Effector memory CD4-positive, alpha-beta T cell (primary cell): ENCODE data around the gene ARHGAP42.

Source experiments
- DNase-seq, 3 donors: peaks; one replicate each; pipeline ENCODE4 v3.0.0-alpha.2; 2020
- H3K27ac ChIP-seq: 2 replicates; pipeline ENCODE4 v1.7.0; 2013; ENCODE audit warnings: mild to moderate bottlenecking, low read length, moderate library complexity; ENCODE audit not compliant: insufficient read depth, poor library complexity, severe bottlenecking
- H3K27me3 ChIP-seq: replicated peaks from 2 replicates; pipeline ENCODE4 v1.7.0; 2013; ENCODE audit warnings: mild to moderate bottlenecking, low read length; ENCODE audit not compliant: insufficient read depth, control insufficient read depth, poor library complexity, severe bottlenecking
- H3K36me3 ChIP-seq: 2 replicates; pipeline ENCODE4 v1.7.0; 2013; ENCODE audit warnings: mild to moderate bottlenecking, low read length, moderate library complexity; ENCODE audit not compliant: control insufficient read depth, insufficient read depth
- H3K4me1 ChIP-seq: 2 replicates; pipeline ENCODE4 v1.7.0; 2013; ENCODE audit warnings: low read length, mild to moderate bottlenecking; ENCODE audit not compliant: control insufficient read depth, insufficient read depth, poor library complexity, severe bottlenecking
- H3K4me3 ChIP-seq: 2 replicates; pipeline ENCODE4 v1.7.0; 2013; ENCODE audit warnings: low read length, low read depth, mild to moderate bottlenecking; ENCODE audit not compliant: insufficient read depth, poor library complexity, severe bottlenecking
- H3K9me3 ChIP-seq: 2 replicates; pipeline ENCODE4 v1.7.0; 2013; ENCODE audit warnings: mild to moderate bottlenecking, low read length, moderate library complexity; ENCODE audit not compliant: control insufficient read depth

ARHGAP42 gene

GRCh38 chr11:100910808-100911207 is 223.7 kb downstream of the ARHGAP42 start:
- H3K4me3 ChIP-seq: no peak overlapping the region
- no peaks in the 10 kb centered on the region for H3K4me1 ChIP-seq
- DNase-seq: no peak
- H3K9me3 ChIP-seq: no peaks in the 10 kb centered on the region
- H3K27me3 ChIP-seq: no peaks in the 10 kb centered on the region
- H3K27ac ChIP-seq: no peak overlapping the region
- no peaks in the 10 kb centered on the region for H3K36me3 ChIP-seq

GRCh38 chr11:100914415-100915110 is 227.5 kb downstream of the ARHGAP42 start:
- H3K4me1 ChIP-seq: no peaks in the 10 kb centered on the region
- H3K36me3 ChIP-seq: no peaks in the 10 kb centered on the region
- no peaks in the 10 kb centered on the region for H3K27me3 ChIP-seq
- no peak for DNase-seq
- H3K27ac ChIP-seq: no peak overlapping the region
- no peak overlapping the region for H3K4me3 ChIP-seq
- no peaks in the 10 kb centered on the region for H3K9me3 ChIP-seq

- Histone ChIP-seq H3K36me3 (no peaks in the 10 kb centered on the region), H3K27me3 (no peaks in the 10 kb centered on the region), H3K4me3 (no peak overlapping the region), H3K27ac (no peak overlapping the region), H3K9me3 (no peaks in the 10 kb centered on the region), H3K4me1 (no peaks in the 10 kb centered on the region)
- no peak for DNase-seq
These were observed 231.7 kb downstream of the ARHGAP42 start for GRCh38 chr11:100918551-100919500.

- H3K4me3 ChIP-seq: no peak overlapping the region
- DNase-seq: no peak
- no peaks in the 10 kb centered on the region for H3K9me3 ChIP-seq
- no peaks in the 10 kb centered on the region for H3K4me1 ChIP-seq
- H3K27me3 ChIP-seq: no peaks in the 10 kb centered on the region
- H3K27ac ChIP-seq: no peak overlapping the region
- H3K36me3 ChIP-seq: no peaks in the 10 kb centered on the region
These were observed 233.5 kb downstream of the ARHGAP42 start for GRCh38 chr11:100920593-100920992.

GRCh38 chr11:100922121-100922520 is 235.0 kb downstream of the ARHGAP42 start:
- H3K9me3 ChIP-seq: no peaks in the 10 kb centered on the region
- H3K4me3 ChIP-seq: no peak overlapping the region
- H3K4me1 ChIP-seq: no peaks in the 10 kb centered on the region
- DNase-seq: no peak
- H3K36me3 ChIP-seq: no peaks in the 10 kb centered on the region
- no peaks in the 10 kb centered on the region for H3K27me3 ChIP-seq
- no peak overlapping the region for H3K27ac ChIP-seq

GRCh38 chr11:100923555-100923954 is 236.5 kb downstream of the ARHGAP42 start:
- Histone ChIP-seq H3K27me3 (no peaks in the 10 kb centered on the region), H3K4me3 (no peak overlapping the region), H3K4me1 (no peaks in the 10 kb centered on the region), H3K36me3 (no peaks in the 10 kb centered on the region), H3K9me3 (no peaks in the 10 kb centered on the region), H3K27ac (no peak overlapping the region)
- DNase-seq: no peak

GRCh38 chr11:100925935-100926334 is 238.8 kb downstream of the ARHGAP42 start:
- Histone ChIP-seq H3K27me3 (no peaks in the 10 kb centered on the region), H3K4me3 (no peak overlapping the region), H3K4me1 (no peaks in the 10 kb centered on the region), H3K27ac (no peak overlapping the region), H3K9me3 (no peaks in the 10 kb centered on the region), H3K36me3 (no peaks in the 10 kb centered on the region)
- DNase-seq: no peak

- H3K4me3 ChIP-seq: no peak overlapping the region
- H3K4me1 ChIP-seq: no peaks in the 10 kb centered on the region
- DNase-seq: no peak
- no peak overlapping the region for H3K27ac ChIP-seq
- no peaks in the 10 kb centered on the region for H3K27me3 ChIP-seq
- H3K36me3 ChIP-seq: no peaks in the 10 kb centered on the region
- no peaks in the 10 kb centered on the region for H3K9me3 ChIP-seq
These were observed 240.5 kb downstream of the ARHGAP42 start for GRCh38 chr11:100927579-100927978.

GRCh38 chr11:100928426-100928825 is 241.3 kb downstream of the ARHGAP42 start:
- no peaks in the 10 kb centered on the region for H3K9me3 ChIP-seq
- H3K27me3 ChIP-seq: no peaks in the 10 kb centered on the region
- no peaks in the 10 kb centered on the region for H3K4me1 ChIP-seq
- H3K27ac ChIP-seq: no peak overlapping the region
- H3K36me3 ChIP-seq: no peaks in the 10 kb centered on the region
- H3K4me3 ChIP-seq: no peak overlapping the region
- no peak for DNase-seq

GRCh38 chr11:100929377-100929776 is 242.3 kb downstream of the ARHGAP42 start:
- Histone ChIP-seq H3K36me3 (no peaks in the 10 kb centered on the region), H3K27ac (no peak overlapping the region), H3K27me3 (no peaks in the 10 kb centered on the region), H3K4me1 (no peaks in the 10 kb centered on the region), H3K4me3 (no peak overlapping the region), H3K9me3 (no peaks in the 10 kb centered on the region)
- DNase-seq: no peak
